Epithelial cell of prostate (primary cell): Measurements from ENCODE around the gene TTC31.

Experiments used
- DNase-seq: peaks from one replicate; pipeline ENCODE4 v3.0.0-alpha.2; 2011; ENCODE audit warnings: low read depth, low spot score
- H3K27ac ChIP-seq: fragments of 450-650 bp; 2 replicates; pipeline ENCODE4 v1.5.1; 2017; ENCODE audit warnings: mild to moderate bottlenecking

Gene TTC31

DNA sequence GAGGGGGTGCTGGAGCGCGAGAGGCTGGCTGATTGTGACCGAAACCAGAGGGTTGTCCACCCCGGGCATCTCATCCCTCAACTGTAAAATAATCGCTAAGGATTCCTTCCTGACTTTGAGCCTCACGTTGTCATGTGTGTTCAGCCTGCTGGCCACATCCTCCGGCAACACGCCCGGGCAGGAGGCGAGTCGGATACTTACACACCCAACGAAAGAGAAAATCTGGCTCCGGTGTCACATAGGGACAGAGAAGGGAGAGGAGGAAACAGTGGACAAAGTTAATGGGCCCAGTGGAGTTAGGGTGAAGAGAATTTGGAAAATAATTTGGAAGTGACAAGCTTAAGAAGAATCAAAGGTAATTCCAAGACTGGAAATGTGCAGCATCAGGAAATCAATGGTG is 33.8 kb downstream of the TTC31 start:
- no peak for DNase-seq
- H3K27ac ChIP-seq = no peak overlapping the region

DNA sequence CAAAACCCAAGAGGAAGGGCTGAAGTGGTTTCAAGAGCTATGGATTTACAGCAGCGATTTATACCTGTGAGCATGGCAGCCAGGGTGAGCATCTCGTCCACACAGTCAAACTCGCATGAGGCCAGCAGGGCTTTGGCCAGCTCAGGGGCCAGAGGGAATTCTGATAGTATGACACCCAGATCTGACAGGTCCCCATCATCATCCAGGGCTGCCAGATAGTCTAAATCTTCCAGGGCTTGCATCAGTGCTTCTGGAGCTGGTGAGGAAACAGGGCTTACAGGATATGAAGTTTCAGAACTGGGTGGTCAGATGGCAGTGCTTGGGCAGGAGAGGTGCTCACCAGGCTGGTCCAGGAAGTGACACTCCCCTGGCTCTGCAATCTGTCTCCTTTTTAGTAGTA is 39.6 kb downstream of the TTC31 start:
- H3K27ac ChIP-seq = no peak overlapping the region
- no peak for DNase-seq

DNA sequence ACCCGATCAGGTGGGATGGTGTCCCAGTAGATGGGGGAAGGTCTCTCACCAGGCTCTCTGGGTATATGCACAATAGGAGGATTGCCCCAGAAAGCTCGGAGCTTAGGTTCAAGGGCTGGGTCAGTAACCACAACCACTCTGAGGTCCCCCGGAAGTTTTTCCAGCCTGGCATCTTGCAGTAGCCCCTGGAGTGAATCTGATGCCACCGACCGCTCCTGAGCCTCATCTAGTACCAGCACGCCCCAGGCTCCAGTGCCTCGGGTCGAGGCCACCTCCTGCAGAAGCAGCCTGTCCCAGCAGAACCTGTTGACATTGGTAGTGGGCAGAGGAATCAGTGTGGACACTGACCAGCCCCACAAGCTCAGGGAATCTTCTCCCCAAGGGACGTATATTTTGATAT is 41.1 kb downstream of the TTC31 start:
- no peak for DNase-seq
- H3K27ac ChIP-seq = no peak overlapping the region

DNA sequence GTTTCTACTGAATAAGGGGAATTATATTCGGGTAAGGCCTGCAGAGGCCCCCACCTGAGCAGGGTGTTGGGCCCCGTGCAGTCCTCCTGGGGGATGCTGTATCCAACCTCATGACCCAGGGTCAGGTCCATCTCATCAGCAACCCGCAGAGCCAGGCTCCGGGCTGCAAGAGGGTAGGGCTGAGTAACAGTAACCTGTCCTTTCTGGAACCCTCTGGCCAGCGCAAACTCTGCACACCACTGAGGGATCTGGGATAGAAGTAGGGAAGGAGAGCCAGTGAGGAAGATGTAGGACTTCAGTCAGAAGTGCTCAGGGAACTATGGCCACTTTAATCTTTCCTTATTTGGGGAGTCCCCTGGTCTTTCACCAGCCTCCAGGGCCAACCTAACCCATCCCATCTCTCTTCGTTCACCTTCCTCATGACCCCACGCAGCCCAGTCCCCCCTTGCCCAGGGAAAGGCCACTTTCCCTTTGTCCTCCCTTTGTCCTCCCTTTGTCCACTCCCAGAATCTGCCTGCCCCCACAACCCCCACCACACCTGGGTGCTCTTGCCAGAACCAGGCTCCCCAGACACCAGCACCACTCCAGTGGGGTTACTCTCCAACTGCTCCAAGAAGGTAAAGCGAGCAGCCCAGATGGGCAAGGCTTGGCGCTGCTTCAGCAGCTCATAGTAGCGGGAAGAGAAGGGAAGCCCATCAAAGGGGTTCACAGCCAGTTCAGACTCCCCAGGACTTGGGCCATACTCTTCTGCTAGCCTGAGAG is 42.3 kb downstream of the TTC31 start:
- DNase-seq = no peak
- H3K27ac ChIP-seq = peak overlapping the region; percentile 64

GRCh38 chr2:74525717-74526648 is 43.1 kb downstream of the TTC31 start, which contains the start of gene DQX1:
TSS of gene DQX1 (minus strand) at chr2:74526231. CDS start at chr2:74525729, 502 bp downstream.
- peak; percentile 91 for DNase-seq

DNA sequence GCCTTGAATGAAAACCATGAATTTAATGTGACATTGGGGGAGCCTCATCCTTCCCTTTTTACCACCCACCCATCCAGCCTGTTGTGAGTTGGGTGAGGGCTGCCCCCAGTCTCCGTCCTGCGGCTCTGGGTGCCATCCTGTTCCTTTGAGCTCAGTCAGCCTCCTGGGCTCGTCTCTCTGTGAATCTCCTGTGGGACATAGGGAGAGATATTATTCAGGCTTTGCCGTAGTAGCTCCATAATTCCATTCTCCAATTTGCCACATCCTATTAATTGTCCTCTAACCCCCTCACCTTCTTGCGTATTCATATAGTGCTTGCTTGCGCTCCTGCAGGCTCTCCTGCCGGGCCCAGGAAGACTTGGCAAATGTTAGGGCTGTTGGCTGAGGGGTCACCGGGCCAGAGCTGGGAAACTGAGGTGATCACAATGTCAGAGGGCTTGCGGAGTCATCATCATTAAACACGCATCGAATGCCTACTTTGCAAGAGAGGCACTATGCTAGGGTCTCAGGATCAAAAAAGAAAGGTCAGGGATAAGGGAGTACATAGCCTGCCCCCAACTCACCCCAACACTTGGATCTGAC is 43.9 kb downstream of the TTC31 start:
- no peak for DNase-seq
- peak overlapping the region; percentile 64 for H3K27ac ChIP-seq

More at GRCh38 chr2:74525717-74526648, 43.1 kb downstream of the TTC31 start, which contains the start of gene DQX1:
- peak within 1 kb of the TSS; percentile 64 for H3K27ac ChIP-seq

DNA sequence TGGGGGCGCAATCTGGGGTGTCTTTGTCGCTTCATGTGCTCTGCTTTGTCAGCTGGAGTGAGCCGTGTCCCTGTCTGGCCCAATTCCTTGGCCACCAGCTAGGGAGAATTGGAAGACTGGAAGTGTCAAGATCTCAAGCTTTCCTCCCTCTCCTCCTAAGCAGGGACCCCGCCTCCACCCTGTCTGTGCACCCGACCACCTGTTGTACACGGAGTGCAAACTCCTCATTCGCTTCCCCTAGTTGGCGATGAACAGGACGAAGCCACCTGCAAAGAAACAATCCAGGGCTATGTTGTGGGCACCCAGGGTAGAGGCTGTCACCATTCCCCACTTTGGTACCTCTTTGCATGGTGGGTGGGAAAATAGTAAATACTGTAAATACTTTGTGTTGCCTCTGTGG is 44.9 kb downstream of the TTC31 start:
- H3K27ac ChIP-seq = no peak overlapping the region
- DNase-seq = no peak

- DNase-seq = no peak
- H3K27ac ChIP-seq = peak overlapping the region; percentile 81
Observed at GRCh38 chr2:74528600-74529356, 45.9 kb downstream of the TTC31 start.

GRCh38 chr2:74529357-74530238 is 46.7 kb downstream of the TTC31 start, which contains the start of the genes AUP1 and HTRA2:
TSS of gene AUP1 (minus strand) at chr2:74529706. CDS start at chr2:74529629, 77 bp downstream.
TSS of gene HTRA2 (plus strand) at chr2:74529933. CDS start at chr2:74530007, 74 bp downstream.
- H3K27ac ChIP-seq = peak within 1 kb of the TSS; percentile 81
- peak; percentile 96 for DNase-seq

- no peak for DNase-seq
Observed at GRCh38 chr2:74530239-74531187, 47.6 kb downstream of the TTC31 start.

DNA sequence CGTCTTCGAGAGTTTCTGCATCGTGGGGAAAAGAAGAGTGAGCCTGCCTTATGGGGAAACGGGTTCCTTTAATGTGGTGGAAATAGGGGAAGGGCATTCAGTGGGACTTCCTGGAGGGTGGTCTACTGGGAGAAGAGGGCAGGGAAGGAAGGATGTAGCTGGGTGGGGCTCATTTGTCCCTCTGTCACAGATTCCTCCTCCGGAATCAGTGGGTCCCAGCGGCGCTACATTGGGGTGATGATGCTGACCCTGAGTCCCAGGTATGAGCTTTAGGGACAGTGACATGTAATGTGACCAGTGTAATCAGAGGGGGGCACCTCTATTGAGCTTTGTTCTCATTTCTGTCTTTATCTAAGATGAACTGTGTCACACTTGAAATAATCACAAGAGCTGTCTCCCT is 48.8 kb downstream of the TTC31 start:
- DNase-seq = no peak
- no peak overlapping the region for H3K27ac ChIP-seq

More at GRCh38 chr2:74530239-74531187, 47.6 kb downstream of the TTC31 start:
- peak overlapping the region; percentile 81 for H3K27ac ChIP-seq

GRCh38 chr2:74532222-74532621 is 49.3 kb downstream of the TTC31 start:
- DNase-seq = no peak
- H3K27ac ChIP-seq = no peak overlapping the region

DNA sequence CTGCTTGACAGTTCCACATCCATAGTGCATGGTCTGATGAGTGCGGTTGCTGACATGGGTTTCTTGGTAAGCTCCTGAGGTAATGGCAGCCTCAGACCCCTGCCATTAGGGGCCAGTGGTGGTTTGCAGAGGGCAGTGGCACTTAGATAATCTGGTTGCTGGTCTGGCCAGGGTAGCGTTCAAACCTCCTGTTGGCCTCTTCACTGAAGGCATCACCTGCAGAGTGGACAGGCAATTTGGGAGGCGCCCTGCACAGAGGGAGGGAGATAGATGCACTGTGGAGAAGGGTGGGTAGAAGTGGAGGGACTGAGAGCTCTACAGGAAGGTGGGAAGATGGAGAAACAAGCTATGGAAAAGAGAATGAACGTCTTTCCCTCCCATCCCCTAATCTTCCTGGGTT is 50.6 kb downstream of the TTC31 start:
- DNase-seq = no peak
- H3K27ac ChIP-seq = no peak overlapping the region

DNA sequence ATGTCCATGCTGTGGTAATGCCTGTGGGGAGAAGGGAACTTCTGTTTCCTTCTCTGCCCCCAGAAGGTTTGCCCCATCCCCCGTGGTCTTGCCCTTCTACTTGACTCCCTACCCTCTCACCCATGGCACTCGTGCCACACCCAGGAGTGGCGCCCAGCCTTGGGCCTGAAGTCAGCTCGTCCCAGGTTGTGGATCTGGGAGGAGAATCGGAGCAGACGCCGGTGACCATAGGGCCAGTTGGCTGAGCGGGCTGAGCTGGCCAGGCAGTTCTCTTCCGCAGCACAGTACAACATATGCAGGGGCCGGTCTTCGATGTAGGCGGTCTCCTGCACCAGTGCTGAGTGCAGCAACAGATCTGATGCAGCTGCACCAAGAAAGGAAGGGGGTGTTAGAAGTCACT is 51.5 kb downstream of the TTC31 start:
- H3K27ac ChIP-seq = no peak overlapping the region
- no peak for DNase-seq

DNA sequence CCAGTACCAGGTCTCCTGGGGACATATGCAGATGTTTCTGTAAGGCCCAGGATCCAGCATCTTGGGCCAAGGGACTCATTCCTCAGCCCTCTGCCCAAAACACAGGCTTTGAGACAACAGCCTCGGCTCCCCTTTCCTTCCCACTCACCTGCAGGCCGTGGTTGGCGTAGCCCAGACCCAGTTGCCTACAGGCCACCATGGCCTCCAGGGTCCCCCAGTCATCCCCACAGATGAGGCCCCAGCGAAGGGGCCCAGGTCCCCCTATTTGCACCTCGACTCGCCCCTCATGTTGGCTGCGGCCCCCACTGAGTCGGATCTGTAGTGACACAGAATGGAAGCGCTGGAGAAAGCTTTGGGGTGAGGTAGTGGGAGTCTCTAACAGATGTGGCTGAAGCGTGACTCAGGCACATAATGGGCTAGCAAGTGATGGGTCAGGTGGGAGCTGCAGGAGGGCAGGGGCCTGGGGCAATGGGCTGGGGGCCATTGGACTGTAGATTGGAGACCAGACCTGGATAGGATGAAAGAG is 52.6 kb downstream of the TTC31 start:
- no peak for DNase-seq
- no peak overlapping the region for H3K27ac ChIP-seq

GRCh38 chr2:74536166-74536950 is 53.5 kb downstream of the TTC31 start:
- no peak overlapping the region for H3K27ac ChIP-seq

GRCh38 chr2:74537140-74537539 is 54.3 kb downstream of the TTC31 start:
- DNase-seq = no peak
- H3K27ac ChIP-seq = no peak overlapping the region

More at GRCh38 chr2:74536166-74536950, 53.5 kb downstream of the TTC31 start:
- DNase-seq = no peak
